DOHH2 (cell line): ENCODE data around the gene TNS1.

Source experiments
- H3F3A ChIP-seq: fragments of 200-600 bp; sonication (generic), shearing (Covaris generic); 2 replicates; pipeline ENCODE4 v1.6.0; 2016; ENCODE audit warnings: antibody characterized with exemption, mild to moderate bottlenecking; ENCODE audit not compliant: control insufficient read depth, insufficient read depth
- H3K27ac ChIP-seq: fragments of 200-600 bp; sonication (generic); 2 replicates; pipeline ENCODE4 v1.5.1; 2014; ENCODE audit warnings: low read depth, mild to moderate bottlenecking, low read length, moderate library complexity
- H3K27me3 ChIP-seq: fragments of 200-600 bp; sonication (generic); 2 replicates; pipeline ENCODE4 v1.6.1; 2014; ENCODE audit warnings: mild to moderate bottlenecking, low read length, mixed read lengths; ENCODE audit not compliant: control insufficient read depth
- H3K36me3 ChIP-seq: fragments of 200-600 bp; sonication (generic); 2 replicates; pipeline ENCODE4 v1.6.1; 2014; ENCODE audit warnings: mild to moderate bottlenecking, low read length, moderate library complexity, mixed read lengths; ENCODE audit not compliant: control insufficient read depth
- H3K4me1 ChIP-seq: fragments of 200-600 bp; sonication (generic); 2 replicates; pipeline ENCODE4 v1.6.1; 2014; ENCODE audit warnings: mild to moderate bottlenecking, low read length, mixed read lengths; ENCODE audit not compliant: control insufficient read depth
- H3K4me2 ChIP-seq: fragments of 200-600 bp; sonication (generic); 2 replicates; pipeline ENCODE4 v1.6.0; 2014; ENCODE audit warnings: mild to moderate bottlenecking, low read length, moderate library complexity
- H3K4me3 ChIP-seq: fragments of 200-600 bp; sonication (generic); 2 replicates; pipeline ENCODE4 v1.5.1; 2014; ENCODE audit warnings: mild to moderate bottlenecking, low read length, mixed read lengths
- H3K79me2 ChIP-seq: fragments of 200-600 bp; sonication (generic); 2 replicates; pipeline ENCODE4 v1.6.1; 2014; ENCODE audit warnings: mild to moderate bottlenecking, low read length, mixed read lengths; ENCODE audit not compliant: control insufficient read depth
- H3K9me2 ChIP-seq: fragments of 200-600 bp; sonication (generic); replicated peaks from 2 replicates; pipeline ENCODE4 v1.6.1; 2014; ENCODE audit warnings: mild to moderate bottlenecking, low read length, mixed read lengths; ENCODE audit not compliant: control insufficient read depth
- H3K9me3 ChIP-seq: fragments of 200-600 bp; sonication (generic); 2 replicates; pipeline ENCODE4 v1.6.1; 2014; ENCODE audit warnings: antibody characterized with exemption, low read length, mixed read lengths; ENCODE audit not compliant: control insufficient read depth, insufficient read depth
- H4K20me1 ChIP-seq: fragments of 200-600 bp; sonication (generic); 2 replicates; pipeline ENCODE4 v1.6.0; 2014; ENCODE audit warnings: low read depth, mild to moderate bottlenecking, antibody characterized with exemption, low read length, moderate library complexity; ENCODE audit not compliant: control insufficient read depth, insufficient read depth
- EZH2phosphoT487 ChIP-seq: fragments of 200-600 bp; sonication (generic); IDR thresholded peaks from 2 replicates; pipeline ENCODE4 v1.6.1; 2017; ENCODE audit warnings: borderline replicate concordance, mild to moderate bottlenecking, antibody characterized with exemption, low read length, moderate library complexity, mixed read lengths
- TF ChIP-seq, protein P1 (sequence below): fragments of 200-600 bp; sonication (generic); IDR thresholded peaks from one replicate; pipeline ENCODE4 v1.5.1; 2014; ENCODE audit warnings: antibody characterized with exemption, mild to moderate bottlenecking, low read depth, low read length; ENCODE audit not compliant: poor library complexity, severe bottlenecking

The TNS1 gene

DNA sequence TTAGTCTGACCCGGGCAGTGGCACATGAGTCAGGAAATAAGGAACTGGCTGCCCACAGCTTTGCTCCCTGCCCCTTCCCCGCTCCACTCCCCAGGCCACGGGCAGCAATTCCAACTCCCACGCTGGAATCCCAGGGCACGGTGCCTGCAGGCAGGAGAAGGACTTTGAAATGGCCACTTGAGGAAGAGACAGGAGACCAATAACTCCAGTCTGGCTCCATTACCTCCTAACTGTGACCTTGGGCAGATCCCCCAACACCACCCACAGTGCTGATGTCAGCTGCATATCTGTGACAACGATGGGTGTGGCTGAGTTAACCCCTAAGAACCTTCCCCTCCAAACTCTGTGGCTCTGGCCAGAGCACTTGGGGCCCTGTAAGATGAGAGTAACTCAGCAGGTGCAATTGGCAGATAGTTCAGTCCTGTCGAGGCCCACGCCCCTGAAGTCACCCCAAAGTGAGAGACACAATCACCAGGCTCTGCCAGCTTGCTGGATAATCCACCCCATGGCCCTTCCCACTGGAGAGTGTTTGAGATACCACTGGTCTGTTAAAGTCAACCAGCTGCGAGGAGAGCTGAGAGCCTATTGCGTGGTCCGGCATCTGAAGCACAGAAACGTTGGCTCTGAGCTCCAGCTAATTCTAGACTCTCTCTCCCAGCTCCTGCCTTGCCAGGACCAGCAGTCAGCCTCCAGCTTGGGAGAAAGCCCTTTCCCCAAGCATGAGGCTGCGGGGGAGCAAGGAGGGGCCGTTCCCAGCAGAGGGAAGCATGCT lies 175.2 kb downstream of the TNS1 start:
- Histone ChIP-seq H3K4me3 (no peak overlapping the region), H3K27me3 (no peaks in the 10 kb centered on the region), H3K36me3 (no peaks in the 10 kb centered on the region), H3K27ac (no peak overlapping the region), H3K4me1 (no peaks in the 10 kb centered on the region), H3K9me2 (no peaks in the 10 kb centered on the region), H3K79me2 (no peaks in the 10 kb centered on the region), H3K9me3 (no peaks in the 10 kb centered on the region), H3K4me2 (no peak overlapping the region), H4K20me1 (no peaks in the 10 kb centered on the region), H3F3A (no peaks in the 10 kb centered on the region)
- TF ChIP-seq, protein P1, sequence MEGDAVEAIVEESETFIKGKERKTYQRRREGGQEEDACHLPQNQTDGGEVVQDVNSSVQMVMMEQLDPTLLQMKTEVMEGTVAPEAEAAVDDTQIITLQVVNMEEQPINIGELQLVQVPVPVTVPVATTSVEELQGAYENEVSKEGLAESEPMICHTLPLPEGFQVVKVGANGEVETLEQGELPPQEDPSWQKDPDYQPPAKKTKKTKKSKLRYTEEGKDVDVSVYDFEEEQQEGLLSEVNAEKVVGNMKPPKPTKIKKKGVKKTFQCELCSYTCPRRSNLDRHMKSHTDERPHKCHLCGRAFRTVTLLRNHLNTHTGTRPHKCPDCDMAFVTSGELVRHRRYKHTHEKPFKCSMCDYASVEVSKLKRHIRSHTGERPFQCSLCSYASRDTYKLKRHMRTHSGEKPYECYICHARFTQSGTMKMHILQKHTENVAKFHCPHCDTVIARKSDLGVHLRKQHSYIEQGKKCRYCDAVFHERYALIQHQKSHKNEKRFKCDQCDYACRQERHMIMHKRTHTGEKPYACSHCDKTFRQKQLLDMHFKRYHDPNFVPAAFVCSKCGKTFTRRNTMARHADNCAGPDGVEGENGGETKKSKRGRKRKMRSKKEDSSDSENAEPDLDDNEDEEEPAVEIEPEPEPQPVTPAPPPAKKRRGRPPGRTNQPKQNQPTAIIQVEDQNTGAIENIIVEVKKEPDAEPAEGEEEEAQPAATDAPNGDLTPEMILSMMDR: no peak
- TF ChIP-seq EZH2phosphoT487: no peak

DNA sequence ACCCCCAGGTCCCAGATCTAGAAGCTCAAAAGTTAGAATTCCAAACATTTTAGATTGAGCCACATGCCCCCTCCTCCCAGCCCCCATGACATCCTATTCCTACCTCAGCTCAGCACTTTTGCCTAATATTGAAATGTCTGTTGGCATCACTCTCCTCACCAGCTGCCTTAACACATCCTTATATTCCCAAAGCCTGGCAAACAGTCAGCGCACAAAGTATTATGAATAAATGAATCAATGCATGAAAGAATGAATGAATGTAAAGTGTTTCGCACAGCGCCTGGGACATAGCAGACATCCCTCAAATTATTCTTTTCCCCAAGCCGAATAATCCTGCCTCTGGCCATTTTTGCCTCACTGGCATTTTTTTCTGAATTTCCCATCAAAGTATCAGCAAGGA lies 175.8 kb downstream of the TNS1 start:
- Histone ChIP-seq H3K9me2 (no peaks in the 10 kb centered on the region), H3K79me2 (no peaks in the 10 kb centered on the region), H3K4me2 (no peak overlapping the region), H4K20me1 (no peaks in the 10 kb centered on the region), H3K27ac (no peak overlapping the region), H3K27me3 (no peaks in the 10 kb centered on the region), H3K9me3 (no peaks in the 10 kb centered on the region), H3K4me1 (no peaks in the 10 kb centered on the region), H3K36me3 (no peaks in the 10 kb centered on the region), H3F3A (no peaks in the 10 kb centered on the region), H3K4me3 (no peak overlapping the region)
- TF ChIP-seq, protein P1: no peak
- no peak for TF ChIP-seq EZH2phosphoT487

DNA sequence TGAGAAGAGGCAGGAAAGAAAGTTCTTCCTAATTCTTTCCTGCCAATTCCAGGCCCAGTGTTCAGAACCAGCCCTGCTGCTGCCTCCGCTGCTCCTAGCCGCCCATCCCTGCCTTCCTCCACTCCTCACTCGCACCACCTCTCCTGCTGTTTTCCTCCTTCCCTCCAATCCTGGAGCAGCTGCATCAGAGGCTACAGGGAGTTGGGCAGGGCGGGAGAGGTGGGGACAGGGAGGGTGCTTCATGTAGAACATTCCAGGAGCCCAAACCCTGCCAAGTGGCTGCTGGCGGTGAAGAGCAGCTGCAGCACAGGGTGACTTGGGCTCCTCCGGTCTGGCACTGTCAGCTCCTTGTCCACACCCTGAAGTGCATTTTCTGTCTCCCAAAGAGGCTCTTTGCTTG lies 176.3 kb downstream of the TNS1 start:
- H3K9me2 ChIP-seq: no peaks in the 10 kb centered on the region
- H3K79me2 ChIP-seq: no peaks in the 10 kb centered on the region
- no peak overlapping the region for H3K27ac ChIP-seq
- no peak overlapping the region for H3K4me3 ChIP-seq
- TF ChIP-seq EZH2phosphoT487: no peak
- TF ChIP-seq, protein P1: no peak
- no peaks in the 10 kb centered on the region for H3K9me3 ChIP-seq
- no peaks in the 10 kb centered on the region for H3K36me3 ChIP-seq
- no peaks in the 10 kb centered on the region for H3K27me3 ChIP-seq
- no peaks in the 10 kb centered on the region for H3F3A ChIP-seq
- no peak overlapping the region for H3K4me2 ChIP-seq
- no peaks in the 10 kb centered on the region for H4K20me1 ChIP-seq
- no peaks in the 10 kb centered on the region for H3K4me1 ChIP-seq
